ENCODE measurements around the gene PRR23E.

PRR23E gene

GRCh38 chr3:127209155-127209839 lies 16.4 kb downstream of the PRR23E start:
- no peak for DNase-seq (ENCODE audit: low read depth, low spot score)

DNA sequence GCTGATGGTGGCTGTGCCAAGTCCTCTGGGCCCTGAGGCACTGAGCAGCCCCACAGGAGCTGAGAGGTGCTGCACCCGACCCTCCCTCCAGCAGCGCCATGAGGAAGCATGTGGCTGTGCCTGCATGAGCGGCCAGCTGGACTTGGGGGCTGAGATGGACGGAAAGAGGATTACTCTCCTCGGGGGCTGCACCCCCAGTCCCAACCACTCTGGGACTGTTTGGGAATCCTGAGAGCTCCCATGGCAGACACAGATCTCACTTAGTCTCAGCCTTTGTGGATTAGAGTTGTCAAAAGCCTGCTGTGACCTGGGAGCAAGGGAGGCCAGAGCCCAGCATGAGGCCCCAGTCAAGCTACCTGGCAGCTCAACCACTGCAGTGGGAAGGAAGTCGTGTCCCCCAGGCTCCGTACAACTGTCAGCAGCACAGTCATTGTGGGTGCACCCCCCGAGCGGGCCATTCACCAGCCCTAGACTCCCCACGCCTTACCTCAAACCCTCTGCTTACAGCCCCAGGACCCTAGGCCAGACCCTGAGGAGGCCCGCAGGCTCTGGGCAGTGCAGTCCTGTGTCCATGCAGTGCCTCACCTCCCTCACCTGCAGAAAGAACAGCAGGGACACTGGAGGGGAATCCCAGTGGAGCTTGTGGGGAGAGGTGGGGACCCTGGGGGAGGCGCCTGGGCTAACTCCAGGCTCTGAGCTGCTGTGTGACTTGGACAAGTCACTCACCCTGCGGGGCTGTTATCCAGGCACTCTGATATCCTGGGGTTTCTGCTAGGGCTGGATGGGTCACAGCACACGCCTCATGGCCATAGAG lies 17.1 kb downstream of the PRR23E start:
- no peak for DNase-seq (ENCODE audit: low read depth, low spot score)

DNA sequence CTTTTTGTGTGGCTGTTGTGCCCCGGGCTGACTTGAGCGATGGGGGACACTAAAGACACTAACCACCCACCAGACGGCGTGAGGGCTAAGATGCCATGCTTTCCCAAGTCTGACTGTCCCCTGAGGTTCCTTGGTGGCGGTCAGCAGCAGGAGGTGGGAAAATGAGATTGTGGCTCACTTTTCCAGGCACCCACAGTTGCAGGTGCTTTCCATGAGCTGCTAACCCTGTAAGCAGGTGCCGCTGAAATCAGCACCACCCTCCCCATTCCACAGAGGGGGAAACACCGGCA lies 17.7 kb downstream of the PRR23E start:
- no peak for DNase-seq (ENCODE audit: low read depth, low spot score)

DNA sequence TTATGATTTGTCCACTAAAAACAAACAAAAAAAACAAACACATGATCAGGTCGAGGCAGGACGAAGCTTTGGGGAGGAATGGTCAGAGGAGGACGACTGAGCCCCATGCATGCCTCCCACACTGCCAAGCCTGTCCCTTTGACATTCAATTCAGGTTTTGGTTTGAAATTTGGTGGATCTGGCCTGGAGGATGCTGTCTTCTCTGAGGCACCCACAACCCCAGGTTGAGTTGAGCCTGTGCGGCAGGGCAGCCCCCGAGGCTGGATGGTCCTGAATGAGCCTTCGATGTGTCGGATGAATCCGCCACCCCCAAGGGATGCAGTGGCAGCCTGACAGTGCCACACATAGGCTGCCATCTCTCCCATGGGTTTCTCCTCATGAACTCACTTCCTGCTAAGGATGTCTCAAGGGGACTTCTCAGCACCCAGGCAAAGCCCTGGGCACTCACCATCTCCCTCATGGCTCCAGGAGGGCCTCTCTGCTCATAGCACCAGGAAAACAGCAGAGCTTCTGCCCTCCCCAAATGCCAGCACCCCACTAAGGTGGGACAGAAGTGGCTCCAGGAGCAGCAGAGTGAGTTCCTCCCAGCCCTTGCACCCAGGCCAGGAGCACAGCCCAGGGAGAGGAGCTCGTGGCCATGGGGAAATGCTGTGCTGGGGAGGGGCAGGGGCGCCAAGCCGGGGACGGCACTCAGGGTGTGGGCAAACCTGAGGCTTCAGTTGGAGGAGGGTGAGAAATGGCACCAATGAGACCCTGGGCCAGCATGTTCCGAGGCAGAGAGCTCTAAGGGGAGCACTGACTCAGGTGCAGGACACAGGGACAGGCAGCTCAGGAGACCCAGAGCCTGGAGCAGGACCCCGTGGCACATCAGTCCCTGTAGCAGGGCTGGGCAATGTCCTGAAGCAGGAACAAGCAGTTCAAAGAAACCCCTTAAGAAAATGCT lies 18.5 kb downstream of the PRR23E start:
- no peak for DNase-seq (ENCODE audit: low read depth, low spot score)

- DNase-seq (ENCODE audit: low read depth, low spot score): no peak
These were observed 19.3 kb downstream of the PRR23E start for GRCh38 chr3:127212231-127212630.

DNA sequence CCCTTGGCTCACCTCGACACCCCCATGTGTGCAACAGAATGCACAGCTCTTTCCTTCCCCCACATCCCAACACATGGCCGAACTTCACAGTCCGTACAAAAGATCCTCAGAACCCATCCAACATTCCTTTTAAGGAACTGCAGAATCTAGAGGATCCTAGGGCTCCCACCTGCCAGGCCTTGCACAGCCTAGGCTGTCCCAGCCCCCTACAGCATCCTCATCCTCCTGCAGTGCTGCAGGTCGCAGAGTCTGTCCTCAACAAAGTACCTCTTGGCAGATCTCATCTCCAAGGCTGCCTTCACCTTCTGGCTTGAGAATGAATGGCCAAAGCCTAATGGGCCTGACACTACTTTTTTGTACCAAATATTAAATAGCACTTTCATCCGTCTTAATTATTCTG lies 19.8 kb downstream of the PRR23E start:
- DNase-seq (ENCODE audit: low read depth, low spot score): no peak

DNA sequence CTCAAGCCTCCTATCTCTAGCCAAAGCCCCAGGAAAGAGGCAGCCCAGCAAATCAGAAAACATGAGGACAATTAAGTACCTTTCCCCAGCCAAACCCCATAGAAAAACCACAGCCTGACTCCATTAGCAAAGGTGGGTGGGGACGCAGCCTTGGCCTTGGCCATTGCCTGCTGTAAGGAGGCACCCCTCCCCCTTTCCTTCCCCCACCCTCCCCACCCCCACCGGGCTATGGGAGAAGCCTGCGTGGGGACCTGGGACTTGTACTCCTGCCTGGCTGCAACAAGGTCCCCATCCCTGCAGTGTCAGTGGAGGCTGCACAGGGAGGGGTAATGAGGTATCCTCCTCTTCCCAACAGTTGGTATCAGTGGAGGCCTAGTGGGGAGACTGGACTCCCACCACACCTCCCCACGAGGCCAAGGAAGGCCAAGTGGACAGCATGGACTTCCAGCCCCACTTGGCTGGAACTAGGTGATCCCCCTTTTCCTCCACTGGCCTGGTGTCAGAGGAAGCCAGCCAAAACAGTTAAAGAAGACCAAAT lies 20.5 kb downstream of the PRR23E start:
- DNase-seq (ENCODE audit: low read depth, low spot score): no peak

- DNase-seq (ENCODE audit: low read depth, low spot score): no peak
These were observed 22.0 kb downstream of the PRR23E start for GRCh38 chr3:127214975-127215374.

- DNase-seq (ENCODE audit: low read depth, low spot score): no peak
These were observed 22.9 kb downstream of the PRR23E start for GRCh38 chr3:127215714-127216414.

DNA sequence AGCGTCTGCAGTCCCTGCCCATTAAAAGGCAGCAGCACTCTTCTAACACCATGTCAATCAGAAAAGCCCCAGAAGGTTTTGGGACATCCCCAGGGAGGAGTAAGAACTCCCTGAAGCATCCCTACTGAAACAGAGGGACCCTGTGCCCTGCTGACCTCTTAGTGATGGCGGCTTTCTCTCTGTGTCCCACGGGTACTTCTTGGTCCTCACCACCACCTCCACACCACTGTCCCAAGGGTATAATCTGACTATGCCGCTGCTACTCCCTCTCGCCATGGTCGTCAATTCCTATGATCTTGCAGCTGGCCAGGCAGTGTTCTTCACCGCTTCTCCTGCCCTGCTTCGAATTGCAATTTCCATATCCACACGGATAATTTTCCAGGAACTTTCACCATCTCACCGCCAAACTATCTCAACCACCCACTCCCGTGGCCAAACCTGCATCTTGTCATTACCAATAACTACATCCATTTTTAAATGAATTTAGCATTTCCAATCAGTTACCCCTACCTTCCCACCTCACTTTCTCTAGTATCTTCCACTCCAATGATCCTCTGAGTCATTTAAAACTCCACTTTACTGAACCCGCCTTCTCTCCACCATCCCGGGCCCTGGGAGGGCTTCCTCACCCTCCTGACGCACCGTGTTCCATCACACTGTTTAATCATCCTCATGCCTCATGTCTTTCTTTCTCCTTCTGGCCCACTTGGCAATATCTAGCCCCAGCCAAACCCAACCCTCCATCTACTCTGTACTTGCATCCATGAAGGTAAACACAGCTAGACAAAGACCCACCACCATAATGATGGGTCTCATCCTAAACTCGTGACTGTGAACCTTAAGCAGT lies 23.7 kb downstream of the PRR23E start:
- DNase-seq (ENCODE audit: low read depth, low spot score): no peak

- DNase-seq (ENCODE audit: low read depth, low spot score): no peak
These were observed 24.9 kb downstream of the PRR23E start for GRCh38 chr3:127217596-127218453.

- no peak for DNase-seq (ENCODE audit: low read depth, low spot score)
These were observed 25.6 kb downstream of the PRR23E start for GRCh38 chr3:127218454-127218922.

DNA sequence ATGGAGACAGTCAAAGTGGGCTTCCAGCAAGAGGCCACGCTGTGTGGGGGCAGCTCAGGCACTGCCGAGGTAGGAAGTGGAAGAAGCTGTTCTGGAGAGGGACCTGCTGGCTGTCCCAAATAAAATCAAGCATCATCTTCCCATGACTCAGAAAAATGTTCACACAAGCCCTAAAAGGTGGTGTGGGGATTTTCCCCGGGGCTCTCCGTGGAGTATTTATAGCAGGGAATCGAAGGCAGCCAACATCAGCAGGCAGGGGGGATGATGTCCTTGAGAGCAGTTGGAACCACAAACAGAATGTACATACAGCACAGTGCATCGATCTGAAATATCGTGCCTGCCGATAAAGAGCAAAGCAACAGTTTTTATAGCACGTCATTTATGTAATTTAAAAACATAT lies 27.6 kb downstream of the PRR23E start:
- no peak for DNase-seq (ENCODE audit: low read depth, low spot score)

DNA sequence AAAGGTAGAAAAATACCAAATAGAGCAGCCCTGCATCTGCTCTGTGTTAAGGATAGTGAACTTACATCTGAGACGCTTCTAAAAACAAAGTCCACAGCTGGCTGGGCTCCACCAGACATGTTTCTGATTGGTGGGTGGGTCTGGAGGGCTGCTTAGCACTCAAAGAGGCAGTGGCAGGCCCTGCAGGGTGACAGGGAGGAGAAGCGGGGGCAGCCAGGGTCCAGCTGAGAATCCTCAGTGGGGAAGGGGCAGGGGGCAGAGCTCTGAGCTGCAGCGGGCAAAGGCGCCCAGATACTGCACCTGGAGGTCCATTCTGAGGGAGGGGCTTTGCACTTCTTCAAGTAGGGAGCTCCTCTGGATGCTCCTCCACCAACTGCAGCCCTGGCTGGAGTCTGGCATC lies 28.1 kb downstream of the PRR23E start:
- DNase-seq (ENCODE audit: low read depth, low spot score): no peak

DNA sequence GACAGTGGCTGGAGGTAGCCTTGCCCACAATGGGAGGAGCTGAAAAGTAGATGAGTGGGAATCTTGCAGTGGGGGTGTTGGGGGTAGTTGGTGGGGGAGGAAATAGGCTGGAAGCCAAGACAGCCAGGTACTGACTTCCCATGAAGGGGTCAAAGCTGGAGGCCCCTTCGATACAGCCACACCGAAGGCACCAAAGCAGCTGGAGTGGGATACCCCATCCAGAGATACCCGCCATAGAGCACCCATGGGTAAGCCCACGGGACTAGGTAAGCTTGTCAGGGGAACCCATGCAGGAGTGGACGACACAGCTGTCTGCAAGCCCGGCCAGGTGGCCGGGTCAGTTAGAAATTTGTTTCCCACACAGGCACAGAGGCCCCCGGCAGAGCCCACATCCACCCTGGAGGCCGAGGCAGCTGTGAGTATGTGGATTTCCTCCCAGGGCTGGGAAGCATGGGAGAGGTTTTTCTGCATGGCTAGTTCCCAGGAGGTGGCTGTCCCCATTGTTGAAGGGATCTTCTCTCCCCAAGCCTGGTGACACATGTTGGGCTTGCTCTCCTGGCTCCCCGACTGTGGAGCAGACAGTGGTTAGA lies 28.6 kb downstream of the PRR23E start:
- no peak for DNase-seq (ENCODE audit: low read depth, low spot score)

- no peak for DNase-seq (ENCODE audit: low read depth, low spot score)
These were observed 29.2 kb downstream of the PRR23E start for GRCh38 chr3:127222163-127222562.

GRCh38 chr3:127222664-127223063 lies 29.7 kb downstream of the PRR23E start:
- no peak for DNase-seq (ENCODE audit: low read depth, low spot score)

DNA sequence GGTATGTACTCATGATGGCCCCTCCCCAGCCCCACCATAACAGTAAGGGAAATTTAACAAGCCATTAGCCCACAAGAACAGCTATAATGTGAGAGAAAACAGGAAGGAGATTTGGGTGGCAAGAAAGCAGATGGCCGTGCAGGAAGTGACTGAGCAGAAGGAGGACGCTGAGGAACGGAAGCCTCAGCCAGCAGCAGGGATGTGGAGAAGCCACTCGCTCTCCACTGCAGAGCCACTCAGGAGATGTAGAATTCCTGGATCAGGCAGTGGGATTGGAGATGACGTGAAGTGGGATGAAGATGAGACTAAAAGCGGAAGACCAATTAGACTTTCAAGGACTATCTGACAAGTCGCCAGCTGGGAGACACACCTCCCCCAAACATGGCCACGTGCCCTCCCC lies 31.2 kb downstream of the PRR23E start:
- no peak for DNase-seq (ENCODE audit: low read depth, low spot score)

- no peak for DNase-seq (ENCODE audit: low read depth, low spot score)
These were observed 33.5 kb downstream of the PRR23E start for GRCh38 chr3:127226457-127226856.
